GM12878 (cell line): Measurements from ENCODE around the gene ZFYVE21. TPM values are rescaled to one million over a fixed set of nuclear protein-coding genes. Genes with fewer than 3 reads are reported as not detected.

Experiments used
- ATAC-seq: fragments of 200-7000 bp; cut with Tn5 transposase; 3 replicates; pipeline ENCODE4 v1.9.1; 2020; ENCODE audit warnings: mild to moderate bottlenecking, moderate library complexity
- BruUV-seq: library from RNA; stranded (reverse); fragments of 400-500 nt; replicated peaks from 2 replicates; lab custom pipeline; 2021; lab: Mats Ljungman, UMichigan
- CTCF ChIA-PET: fragments of 300-600 bp; sonication (Branson Sonifier 250); formaldehyde crosslinking; extraction: SDS; loops from one replicate; lab custom pipeline; 2021; ENCODE audit warnings: inconsistent platforms; lab: Yijun Ruan, JAX
- POLR2A ChIA-PET: fragments of 350-600 bp; formaldehyde crosslinking; extraction: SDS; loops from one replicate; lab custom pipeline; 2021; ENCODE audit warnings: inconsistent platforms; lab: Charles Lee
- RAD21 ChIA-PET: fragments of 300-600 bp; sonication (Branson Sonifier 250); formaldehyde crosslinking; loops from one replicate; lab custom pipeline; 2023; ENCODE audit warnings: antibody characterized with exemption; ENCODE audit not compliant: unreplicated experiment; lab: Charles Lee
- SMC1A ChIA-PET: fragments of 300-600 bp; sonication (Branson Sonifier 250); formaldehyde crosslinking; loops from one replicate; lab custom pipeline; 2023; ENCODE audit not compliant: unreplicated experiment, uncharacterized antibody; lab: Charles Lee
- DNase-seq: peaks from one replicate; pipeline ENCODE4 v3.0.0-alpha.2; 2011; ENCODE audit warnings: low read depth, low spot score
- FAIRE-seq: peaks from 3 replicates; lab custom pipeline; 2011; peaks lifted over from hg19 to GRCh38; lab: Jason Lieb, UNC
- H2AFZ ChIP-seq: 2 replicates; pipeline ENCODE4 v1.6.0; 2011; ENCODE audit warnings: low read depth, low read length, control low read depth; ENCODE audit not compliant: control insufficient read depth
- H3K27ac ChIP-seq: 2 replicates; pipeline ENCODE4 v1.5.1; 2011; ENCODE audit warnings: control low read depth; ENCODE audit not compliant: control insufficient read depth, insufficient read depth
- H3K27me3 ChIP-seq, 2 experiments: replicated peaks in 1 of 2; 2 replicates each; pipeline versions ENCODE4 v1.6.0 to v1.6.1; 2011; ENCODE audit warnings: low read length in 1 of 2; ENCODE audit not compliant: control insufficient read depth in 2 of 2, insufficient read depth in 2 of 2
- H3K36me3 ChIP-seq, 2 experiments: 2 replicates each; pipeline ENCODE4 v1.5.1; 2011; ENCODE audit warnings: low read length in 1 of 2; ENCODE audit not compliant: control insufficient read depth in 2 of 2, insufficient read depth in 2 of 2
- H3K4me1 ChIP-seq: 2 replicates; pipeline ENCODE4 v1.6.1; 2011; ENCODE audit warnings: mild to moderate bottlenecking, low read length, moderate library complexity, mixed read lengths; ENCODE audit not compliant: control insufficient read depth, insufficient read depth
- H3K4me2 ChIP-seq: 2 replicates; pipeline ENCODE4 v1.6.0; 2011; ENCODE audit warnings: control low read depth; ENCODE audit not compliant: control insufficient read depth, insufficient read depth
- H3K4me3 ChIP-seq: fragments of 200-600 bp; sonication (generic); 2 replicates; pipeline ENCODE4 v1.5.1; 2016
- H3K79me2 ChIP-seq: 2 replicates; pipeline ENCODE4 v1.6.0; 2011; ENCODE audit warnings: low read length; ENCODE audit not compliant: control insufficient read depth, insufficient read depth
- H3K9ac ChIP-seq: 2 replicates; pipeline ENCODE4 v1.8.0; 2011; ENCODE audit warnings: low read length, control low read depth, mixed read lengths; ENCODE audit not compliant: control insufficient read depth, insufficient read depth
- H3K9me3 ChIP-seq: replicated peaks from 3 replicates; pipeline ENCODE4 v1.5.1; 2011; ENCODE audit warnings: mild to moderate bottlenecking, low read length; ENCODE audit not compliant: control insufficient read depth, insufficient read depth
- H4K20me1 ChIP-seq: 2 replicates; pipeline ENCODE4 v1.6.0; 2011; ENCODE audit not compliant: control insufficient read depth, insufficient read depth
- CBX5 ChIP-seq: sonication (generic); IDR thresholded peaks from 2 replicates; pipeline ENCODE4 v1.6.1; 2016; ENCODE audit warnings: low read depth, moderate library complexity, mild to moderate bottlenecking, inconsistent platforms
- CHD1 ChIP-seq: IDR thresholded peaks from 2 replicates; pipeline ENCODE4 v1.6.1; 2012; ENCODE audit warnings: low read depth, low read length, improper control_type of control experiment
- CREB1 ChIP-seq: IDR thresholded peaks from 2 replicates; pipeline ENCODE4 v1.6.1; 2012; ENCODE audit warnings: low read depth, mild to moderate bottlenecking, inconsistent platforms
- FOS ChIP-seq: IDR thresholded peaks from 3 replicates; pipeline ENCODE4 v1.6.1; 2011; ENCODE audit warnings: borderline replicate concordance; ENCODE audit not compliant: insufficient read length; ENCODE audit errors: extremely low read depth
- JUND ChIP-seq: IDR thresholded peaks from 2 replicates; pipeline ENCODE4 v1.6.1; 2012; ENCODE audit warnings: low read depth, mild to moderate bottlenecking, low read length, improper control_type of control experiment, moderate library complexity
- NR2C2 ChIP-seq: IDR thresholded peaks from 2 replicates; pipeline ENCODE4 v1.6.1; 2011; ENCODE audit warnings: borderline replicate concordance, low read depth; ENCODE audit not compliant: control insufficient read depth, insufficient read length
- NRF1 ChIP-seq: conservative IDR thresholded peaks from 2 replicates; pipeline ENCODE4 v1.6.1; 2011; ENCODE audit warnings: mild to moderate bottlenecking, low read depth, low read length, improper control_type of control experiment
- RCOR1 ChIP-seq: conservative IDR thresholded peaks from 2 replicates; pipeline ENCODE4 v1.6.1; 2012; ENCODE audit warnings: low read depth, low read length, improper control_type of control experiment
- SMAD1 ChIP-seq: fragments of 450-650 bp; IDR thresholded peaks from 2 replicates; pipeline ENCODE4 v1.6.1; 2018; ENCODE audit warnings: mild to moderate bottlenecking, low read depth; ENCODE audit not compliant: partially characterized antibody
- SREBF2 ChIP-seq: IDR thresholded peaks from 2 replicates; pipeline ENCODE4 v1.6.1; 2012; ENCODE audit warnings: mild to moderate bottlenecking, low read length
- STAT1 ChIP-seq: fragments of 450-650 bp; conservative IDR thresholded peaks from 2 replicates; pipeline ENCODE4 v1.6.1; 2014; ENCODE audit warnings: antibody characterized with exemption, mild to moderate bottlenecking
- TBL1XR1 ChIP-seq: IDR thresholded peaks from 2 replicates; pipeline ENCODE4 v1.6.1; 2012; ENCODE audit warnings: low read depth, low read length, improper control_type of control experiment
- ZNF24 ChIP-seq: fragments of 450-650 bp; IDR thresholded peaks from 2 replicates; pipeline ENCODE4 v1.6.1; 2017; ENCODE audit warnings: antibody characterized with exemption, mild to moderate bottlenecking
- WGBS: methylation state at CpG from one replicate; pipeline ENCODE4 v1.1.6; 2016; ENCODE audit warnings: low lambda C conversion rate; ENCODE audit not compliant: insufficient replicate concordance, insufficient coverage; ENCODE audit errors: missing lambda C conversion rate; 5-methylcytosine and 5-hydroxymethylcytosine counted together
- in situ Hi-C: fragments of 300-500 bp; cut with MboI; formaldehyde crosslinking; loops from 9 replicates; pipeline ENCODE4 v1.14.3; 2018; ENCODE audit warnings: mixed read lengths
- intact Hi-C: fragments of 100-400 bp; cut with micrococcal nuclease; formaldehyde crosslinking; loops from one replicate; pipeline ENCODE4 v1.14.2; 2022; ENCODE audit not compliant: unreplicated experiment
- polyA plus RNA-seq, 11 experiments: library from polyadenylated mRNA; depleted of rRNA in 4 of 11; unstranded in 6 of 11; stranded (reverse) in 5 of 11; fragments of >200 nt; fragmentation: Nextera tagmentation in 4 of 11; fragmentation: Illumina TruSeq in 1 of 11; extraction: Ambion mirVana in 4 of 11; extraction: Trizol in 1 of 11; gene quantifications; 1 replicate in 1 of 11; 2 replicates in 10 of 11; pipeline versions ENCODE4 v1.2.1 to v1.2.3, GENCODE V29; 2011 to 2016; ENCODE audit warnings: inconsistent platforms in 2 of 11, missing spikeins in 2 of 11, low read depth in 1 of 11
- total RNA-seq, 4 experiments: library from RNA; depleted of rRNA in 3 of 4; stranded (reverse); fragments of >200 nt in 3 of 4; fragmentation: Illumina TruSeq in 1 of 4; extraction: Trizol in 1 of 4; gene quantifications; 2 replicates each; pipeline versions ENCODE4 v1.2.1 to v1.2.3, GENCODE V29; 2013 to 2021
- TF ChIP-seq, protein P1 (sequence below): IDR thresholded peaks from 2 replicates; pipeline ENCODE4 v1.6.1; 2012; ENCODE audit warnings: low read length, inconsistent platforms
- TF ChIP-seq, protein P2 (sequence below): fragments of 450-650 bp; IDR thresholded peaks from 2 replicates; pipeline ENCODE4 v1.6.1; 2017; ENCODE audit warnings: mild to moderate bottlenecking
- TF ChIP-seq, protein P3 (sequence below): fragments of 450-650 bp; IDR thresholded peaks from 2 replicates; pipeline ENCODE4 v1.6.1; 2017; ENCODE audit warnings: mild to moderate bottlenecking, moderate library complexity

ZFYVE21 gene
- total and polyA plus RNA-seq, 10 of the 15 experiments (the other 5 are each of a cell fraction or from before 2014, with no cell fraction given) = 0.79 to 21.7 (median 13.8) TPM

GRCh38 chr14:103746701-103747100 lies 31.1 kb downstream of the ZFYVE21 start:
- POLR2A ChIA-PET = no interaction called here
- FAIRE-seq (no peak), DNase-seq (no peak), ATAC-seq (no peak)
- RAD21 ChIA-PET = no interaction called here
- no peak overlapping the region for H2AFZ ChIP-seq
- intact Hi-C loops = no loop called here
- over 99% methylated on average over 10 of the region's 10 CpGs for WGBS
- TF ChIP-seq FOS (no peak), RCOR1 (no peak), ZNF24 (no peak), NR2C2 (no peak), JUND (no peak), TBL1XR1 (no peak), SREBF2 (no peak), CBX5 (no peak), CREB1 (no peak), STAT1 (no peak), SMAD1 (no peak), CHD1 (no peak), NRF1 (no peak)
- TF ChIP-seq, protein P1, sequence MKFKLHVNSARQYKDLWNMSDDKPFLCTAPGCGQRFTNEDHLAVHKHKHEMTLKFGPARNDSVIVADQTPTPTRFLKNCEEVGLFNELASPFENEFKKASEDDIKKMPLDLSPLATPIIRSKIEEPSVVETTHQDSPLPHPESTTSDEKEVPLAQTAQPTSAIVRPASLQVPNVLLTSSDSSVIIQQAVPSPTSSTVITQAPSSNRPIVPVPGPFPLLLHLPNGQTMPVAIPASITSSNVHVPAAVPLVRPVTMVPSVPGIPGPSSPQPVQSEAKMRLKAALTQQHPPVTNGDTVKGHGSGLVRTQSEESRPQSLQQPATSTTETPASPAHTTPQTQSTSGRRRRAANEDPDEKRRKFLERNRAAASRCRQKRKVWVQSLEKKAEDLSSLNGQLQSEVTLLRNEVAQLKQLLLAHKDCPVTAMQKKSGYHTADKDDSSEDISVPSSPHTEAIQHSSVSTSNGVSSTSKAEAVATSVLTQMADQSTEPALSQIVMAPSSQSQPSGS = no peak
- TF ChIP-seq, protein P2, sequence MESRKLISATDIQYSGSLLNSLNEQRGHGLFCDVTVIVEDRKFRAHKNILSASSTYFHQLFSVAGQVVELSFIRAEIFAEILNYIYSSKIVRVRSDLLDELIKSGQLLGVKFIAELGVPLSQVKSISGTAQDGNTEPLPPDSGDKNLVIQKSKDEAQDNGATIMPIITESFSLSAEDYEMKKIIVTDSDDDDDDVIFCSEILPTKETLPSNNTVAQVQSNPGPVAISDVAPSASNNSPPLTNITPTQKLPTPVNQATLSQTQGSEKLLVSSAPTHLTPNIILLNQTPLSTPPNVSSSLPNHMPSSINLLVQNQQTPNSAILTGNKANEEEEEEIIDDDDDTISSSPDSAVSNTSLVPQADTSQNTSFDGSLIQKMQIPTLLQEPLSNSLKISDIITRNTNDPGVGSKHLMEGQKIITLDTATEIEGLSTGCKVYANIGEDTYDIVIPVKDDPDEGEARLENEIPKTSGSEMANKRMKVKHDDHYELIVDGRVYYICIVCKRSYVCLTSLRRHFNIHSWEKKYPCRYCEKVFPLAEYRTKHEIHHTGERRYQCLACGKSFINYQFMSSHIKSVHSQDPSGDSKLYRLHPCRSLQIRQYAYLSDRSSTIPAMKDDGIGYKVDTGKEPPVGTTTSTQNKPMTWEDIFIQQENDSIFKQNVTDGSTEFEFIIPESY = no peak
- TF ChIP-seq, protein P3, sequence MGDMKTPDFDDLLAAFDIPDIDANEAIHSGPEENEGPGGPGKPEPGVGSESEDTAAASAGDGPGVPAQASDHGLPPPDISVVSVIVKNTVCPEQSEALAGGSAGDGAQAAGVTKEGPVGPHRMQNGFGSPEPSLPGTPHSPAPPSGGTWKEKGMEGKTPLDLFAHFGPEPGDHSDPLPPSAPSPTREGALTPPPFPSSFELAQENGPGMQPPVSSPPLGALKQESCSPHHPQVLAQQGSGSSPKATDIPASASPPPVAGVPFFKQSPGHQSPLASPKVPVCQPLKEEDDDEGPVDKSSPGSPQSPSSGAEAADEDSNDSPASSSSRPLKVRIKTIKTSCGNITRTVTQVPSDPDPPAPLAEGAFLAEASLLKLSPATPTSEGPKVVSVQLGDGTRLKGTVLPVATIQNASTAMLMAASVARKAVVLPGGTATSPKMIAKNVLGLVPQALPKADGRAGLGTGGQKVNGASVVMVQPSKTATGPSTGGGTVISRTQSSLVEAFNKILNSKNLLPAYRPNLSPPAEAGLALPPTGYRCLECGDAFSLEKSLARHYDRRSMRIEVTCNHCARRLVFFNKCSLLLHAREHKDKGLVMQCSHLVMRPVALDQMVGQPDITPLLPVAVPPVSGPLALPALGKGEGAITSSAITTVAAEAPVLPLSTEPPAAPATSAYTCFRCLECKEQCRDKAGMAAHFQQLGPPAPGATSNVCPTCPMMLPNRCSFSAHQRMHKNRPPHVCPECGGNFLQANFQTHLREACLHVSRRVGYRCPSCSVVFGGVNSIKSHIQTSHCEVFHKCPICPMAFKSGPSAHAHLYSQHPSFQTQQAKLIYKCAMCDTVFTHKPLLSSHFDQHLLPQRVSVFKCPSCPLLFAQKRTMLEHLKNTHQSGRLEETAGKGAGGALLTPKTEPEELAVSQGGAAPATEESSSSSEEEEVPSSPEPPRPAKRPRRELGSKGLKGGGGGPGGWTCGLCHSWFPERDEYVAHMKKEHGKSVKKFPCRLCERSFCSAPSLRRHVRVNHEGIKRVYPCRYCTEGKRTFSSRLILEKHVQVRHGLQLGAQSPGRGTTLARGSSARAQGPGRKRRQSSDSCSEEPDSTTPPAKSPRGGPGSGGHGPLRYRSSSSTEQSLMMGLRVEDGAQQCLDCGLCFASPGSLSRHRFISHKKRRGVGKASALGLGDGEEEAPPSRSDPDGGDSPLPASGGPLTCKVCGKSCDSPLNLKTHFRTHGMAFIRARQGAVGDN = no peak
- TF ChIP-seq, all 136 proteins: peak for 0
- H3K27ac ChIP-seq = no peak overlapping the region
- no peaks in the 10 kb centered on the region for H3K9me3 ChIP-seq
- no peak overlapping the region for H3K4me2 ChIP-seq
- in situ Hi-C loops = no loop called here
- no peaks in the 10 kb centered on the region for H3K27me3 ChIP-seq
- no peaks in the 10 kb centered on the region for H3K4me1 ChIP-seq
- H3K79me2 ChIP-seq = no peaks in the 10 kb centered on the region
- no TSS peak for BruUV-seq
- H3K9ac ChIP-seq = no peak overlapping the region
- H4K20me1 ChIP-seq = no peaks in the 10 kb centered on the region
- peaks cover 0 to 2% of the 10 kb centered on the region in 2 experiments; a peak in 2 of 4 replicates for H3K36me3 ChIP-seq
- no peak overlapping the region for H3K4me3 ChIP-seq
- ChIA-PET CTCF (no interaction called here), SMC1A (no interaction called here)
